Measurements from ENCODE around the gene CYP27B1.

Gene CYP27B1

DNA sequence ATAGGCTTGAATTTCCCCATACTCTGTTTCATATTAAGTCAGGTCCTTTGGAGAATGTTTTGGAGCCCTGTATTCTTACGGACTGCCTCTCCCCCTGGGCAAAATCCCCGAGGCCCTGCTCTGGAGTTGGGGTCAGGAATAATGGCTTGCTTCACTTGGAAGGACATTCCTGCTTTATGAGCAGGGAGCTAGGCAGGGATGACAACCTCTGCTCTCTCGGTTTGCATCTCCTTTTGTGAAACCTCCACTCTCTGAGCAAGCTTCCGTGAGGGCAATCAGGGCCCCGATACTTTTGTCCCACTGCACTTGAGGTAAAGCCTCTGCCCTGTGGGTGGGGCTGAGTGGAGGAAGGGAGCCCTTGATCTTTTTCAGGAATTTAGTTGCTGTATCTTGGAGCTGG, 53.7 kb downstream of the CYP27B1 start:
- no peak for TF ChIP-seq POLR2A (IDR thresholded peaks at IDR 0.05; ENCODE audit: low read depth, low read length)
- TF ChIP-seq TAF1 (IDR thresholded peaks at IDR 0.05; ENCODE audit: borderline replicate concordance, low read depth, low read length) = no peak
- no peak for FAIRE-seq
- no peak for DNase-seq (ENCODE audit: insufficient read length)

DNA sequence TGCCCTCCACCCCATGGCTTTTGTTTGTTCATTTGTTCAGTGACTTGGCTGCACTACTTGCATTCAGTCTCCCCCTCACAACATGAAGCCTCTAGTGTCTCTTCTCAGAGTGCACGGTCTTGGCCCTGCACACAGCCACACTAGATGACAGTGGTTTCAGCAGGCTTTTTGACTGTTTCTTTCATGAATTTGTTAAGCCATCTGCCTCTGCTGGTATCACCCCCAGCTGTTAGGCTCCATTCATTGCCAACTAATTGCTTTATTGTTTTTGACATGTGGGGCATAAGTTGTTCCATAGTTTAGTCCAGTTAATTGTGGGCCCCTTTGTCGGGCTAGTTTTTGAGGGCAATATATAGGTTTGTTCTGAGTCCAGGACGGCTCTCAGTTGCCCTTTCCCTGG, 54.2 kb downstream of the CYP27B1 start:
- FAIRE-seq (no peak), DNase-seq (ENCODE audit: insufficient read length) (no peak)
- TF ChIP-seq POLR2AphosphoS5 (IDR thresholded peaks at IDR 0.05; ENCODE audit: low read depth, low read length) (no peak), POLR2A (IDR thresholded peaks at IDR 0.05; ENCODE audit: low read depth, low read length) (no peak), TAF1 (IDR thresholded peaks at IDR 0.05; ENCODE audit: borderline replicate concordance, low read depth, low read length) (no peak)
